GM21360 (cell line): Measurements from ENCODE around the gene GADD45A.
"Not testable (repeated sequence)": the region's sequence is repeated elsewhere in the genome, so short reads cannot be mapped to it uniquely, and the experiment has no call there.

Source experiments
- ATAC-seq: cut with Tn5 transposase; IDR thresholded peaks from one replicate; pipeline ENCODE4 v1.9.1; 2021; ENCODE audit warnings: mild to moderate bottlenecking, moderate library complexity; ENCODE audit not compliant: unreplicated experiment

The GADD45A gene

DNA sequence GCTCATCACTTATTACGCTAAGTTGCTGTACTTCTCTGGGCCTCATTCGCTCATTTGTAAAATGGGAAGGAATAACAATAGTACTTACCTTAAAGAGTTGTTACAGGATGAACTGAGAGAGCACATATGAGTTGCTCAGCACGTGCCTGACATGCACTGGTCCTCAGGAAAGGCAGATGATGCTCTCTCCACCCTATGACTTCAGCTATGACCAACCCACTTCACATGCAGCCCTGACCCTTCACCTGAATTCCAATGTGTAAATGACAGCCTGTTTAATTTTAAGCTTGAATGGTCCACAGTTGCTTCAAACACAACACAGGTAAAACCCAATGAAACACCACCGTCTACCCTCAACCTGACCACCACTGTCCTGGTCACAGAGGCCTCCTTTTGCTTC is 32.9 kb downstream of the GADD45A start:
- ATAC-seq = no peak

GRCh38 chr1:67719329-67720196 is 34.6 kb downstream of the GADD45A start:
- no peak for ATAC-seq

- ATAC-seq = no peak
Measured at GRCh38 chr1:67721112-67721511, 36.1 kb downstream of the GADD45A start.

DNA sequence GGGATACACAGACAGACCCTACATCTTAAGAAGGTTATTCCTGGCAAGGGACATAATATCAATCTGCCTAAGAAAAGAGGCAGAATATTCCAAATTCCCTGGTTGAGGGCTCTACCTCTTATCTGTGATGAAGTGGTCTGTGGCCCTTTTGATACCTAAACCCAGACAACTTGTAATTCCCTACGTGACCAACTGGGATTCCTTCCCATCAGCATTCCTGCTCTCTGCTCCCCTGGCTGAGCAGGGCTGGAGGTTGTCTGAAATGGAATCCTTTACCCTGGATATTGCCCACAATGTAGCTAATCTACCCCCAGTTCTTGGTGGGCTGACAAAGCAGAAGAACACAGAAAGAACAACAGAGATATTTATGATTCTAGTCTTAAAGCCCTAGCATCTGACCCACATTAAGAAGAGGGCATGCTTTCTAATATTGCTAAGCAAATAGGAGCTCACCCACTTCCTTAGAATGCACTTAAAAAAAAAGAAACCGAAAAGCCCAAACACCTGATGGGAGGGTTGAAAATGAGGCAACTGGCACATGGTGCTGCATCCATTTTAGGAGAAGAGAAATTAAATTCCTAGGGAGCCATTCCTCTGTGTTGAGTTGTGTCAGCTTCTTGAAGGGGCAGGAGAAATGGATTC is 36.8 kb downstream of the GADD45A start:
- ATAC-seq = no peak

GRCh38 chr1:67722292-67722944 is 37.4 kb downstream of the GADD45A start:
- no peak for ATAC-seq

GRCh38 chr1:67723126-67723525 is 38.1 kb downstream of the GADD45A start:
- ATAC-seq = no peak

GRCh38 chr1:67723620-67724019 is 38.6 kb downstream of the GADD45A start:
- peak; percentile 56 for ATAC-seq

GRCh38 chr1:67724928-67725560 is 40.0 kb downstream of the GADD45A start:
- ATAC-seq = no peak

DNA sequence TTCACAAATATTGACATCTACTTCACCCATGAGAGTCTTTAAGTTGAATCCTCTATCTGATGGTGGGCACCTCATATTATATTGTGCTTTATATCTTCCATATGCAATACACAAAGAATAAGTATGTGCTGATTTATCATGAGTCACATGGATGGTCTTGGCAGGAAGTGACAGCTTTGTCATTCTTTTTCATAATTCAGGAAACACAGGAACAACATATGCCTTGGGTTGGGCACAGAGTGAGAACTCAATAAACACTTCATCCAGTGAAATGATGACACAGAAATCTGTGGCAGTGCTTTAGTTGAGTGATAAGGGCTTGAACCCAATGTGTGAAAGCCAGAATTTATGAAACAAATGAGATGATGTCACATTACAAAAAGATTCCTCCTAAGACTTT is 41.2 kb downstream of the GADD45A start:
- ATAC-seq = no peak

GRCh38 chr1:67729872-67730271 is 44.9 kb downstream of the GADD45A start:
- ATAC-seq = no peak

DNA sequence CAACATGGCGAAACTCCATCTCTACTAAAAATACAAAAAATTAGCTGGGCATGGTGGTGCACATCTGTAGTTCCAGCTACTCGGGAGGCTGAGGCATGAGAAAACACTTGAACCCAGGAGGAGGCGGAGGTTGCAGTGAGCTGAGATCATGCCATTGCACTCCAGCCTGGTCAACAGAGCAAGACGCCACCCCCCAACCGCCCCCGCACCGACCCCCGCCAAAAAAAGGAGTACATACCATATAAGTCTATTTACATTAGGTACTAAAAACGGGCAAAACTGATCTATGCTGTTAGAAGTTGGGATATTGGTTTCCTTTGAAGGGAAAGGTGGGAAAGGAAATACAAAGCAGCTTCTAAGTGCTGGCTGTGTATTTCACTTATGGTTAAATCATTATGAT is 45.3 kb downstream of the GADD45A start:
- ATAC-seq = not testable (repeated sequence)

- ATAC-seq = no peak
Measured at GRCh38 chr1:67731322-67731721, 46.3 kb downstream of the GADD45A start.

DNA sequence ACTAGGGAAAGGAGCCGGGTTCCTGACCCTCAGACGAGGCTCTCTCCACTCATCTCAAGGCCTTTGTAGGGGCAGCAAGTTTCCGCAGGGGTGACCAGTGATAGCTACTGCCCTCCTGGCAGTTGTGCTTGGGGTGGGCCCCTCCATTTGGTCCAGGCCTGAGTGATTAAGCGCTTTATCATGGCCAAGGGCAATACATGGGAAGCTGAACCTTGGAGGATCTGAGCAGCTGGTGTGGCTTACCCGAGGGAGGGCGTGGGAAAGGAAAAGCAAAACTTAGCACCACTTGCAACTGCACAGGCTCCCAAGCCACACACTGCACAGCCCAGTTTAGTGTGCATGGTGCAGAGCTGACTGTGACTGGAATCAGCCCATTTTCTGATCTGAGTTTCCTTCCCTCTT is 47.8 kb downstream of the GADD45A start:
- peak; percentile 36 for ATAC-seq

- ATAC-seq = no peak
Measured at GRCh38 chr1:67733681-67734322, 48.8 kb downstream of the GADD45A start.

- no peak for ATAC-seq
Measured at GRCh38 chr1:67734323-67734690, 49.3 kb downstream of the GADD45A start.

GRCh38 chr1:67735206-67735605 is 50.2 kb downstream of the GADD45A start:
- no peak for ATAC-seq

DNA sequence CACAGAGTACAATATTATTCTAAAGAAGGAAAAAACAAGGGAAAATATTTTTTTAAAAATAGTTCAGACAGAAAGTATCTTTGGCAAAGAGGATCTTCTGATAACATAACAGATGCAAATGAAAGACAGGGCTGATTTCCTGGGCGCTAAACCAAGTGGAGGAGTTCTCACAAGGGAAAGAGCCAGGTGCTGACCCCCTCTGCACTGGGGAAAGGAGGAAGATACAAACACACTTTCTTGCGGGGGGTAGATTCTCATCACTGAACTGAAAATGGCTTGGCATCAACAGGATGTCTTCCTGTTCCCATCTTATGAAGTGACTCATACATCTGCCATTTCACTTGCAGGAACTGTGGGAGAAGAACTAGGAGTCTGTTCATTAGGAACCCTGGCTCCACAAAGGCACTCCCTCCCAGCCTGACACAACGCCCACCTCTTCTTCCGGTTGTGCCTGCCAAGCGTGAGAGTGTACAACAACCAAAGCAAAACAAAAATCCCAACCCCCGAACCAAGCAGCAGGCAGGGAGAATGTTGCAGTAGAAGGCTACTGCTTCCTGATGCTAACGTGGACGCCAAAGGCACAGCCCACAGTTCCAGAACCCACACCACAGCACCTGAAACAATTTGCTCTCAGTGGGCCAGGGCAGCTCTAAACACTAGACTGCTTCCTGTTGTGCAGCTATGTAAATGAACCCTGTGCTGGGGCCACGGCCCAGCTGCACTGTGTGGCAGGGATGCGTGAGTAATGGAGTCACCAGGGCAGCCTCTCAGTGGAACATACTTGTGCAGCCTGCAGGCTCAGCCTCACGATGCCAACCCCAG is 51.0 kb downstream of the GADD45A start:
- peak; percentile 90 for ATAC-seq

- no peak for ATAC-seq
Measured at GRCh38 chr1:67736750-67737149, 51.7 kb downstream of the GADD45A start.

- ATAC-seq = no peak
Measured at GRCh38 chr1:67737875-67738274, 52.9 kb downstream of the GADD45A start.
